GM12878 (cell line): ENCODE measurements around the gene DOLPP1. TPM values are rescaled to one million over a fixed set of nuclear protein-coding genes. Genes with fewer than 3 reads are reported as not detected.

Experiments used
- ATAC-seq: fragments of 200-7000 bp; cut with Tn5 transposase; 3 replicates; pipeline ENCODE4 v1.9.1; 2020; ENCODE audit warnings: mild to moderate bottlenecking, moderate library complexity
- BruUV-seq: library from RNA; stranded (reverse); fragments of 400-500 nt; replicated peaks from 2 replicates; lab custom pipeline; 2021; lab: Mats Ljungman, UMichigan
- CTCF ChIA-PET: fragments of 300-600 bp; sonication (Branson Sonifier 250); formaldehyde crosslinking; extraction: SDS; loops from one replicate; lab custom pipeline; 2021; ENCODE audit warnings: inconsistent platforms; lab: Yijun Ruan, JAX
- POLR2A ChIA-PET: fragments of 350-600 bp; formaldehyde crosslinking; extraction: SDS; loops from one replicate; lab custom pipeline; 2021; ENCODE audit warnings: inconsistent platforms; lab: Charles Lee
- RAD21 ChIA-PET: fragments of 300-600 bp; sonication (Branson Sonifier 250); formaldehyde crosslinking; loops from one replicate; lab custom pipeline; 2023; ENCODE audit warnings: antibody characterized with exemption; ENCODE audit not compliant: unreplicated experiment; lab: Charles Lee
- SMC1A ChIA-PET: fragments of 300-600 bp; sonication (Branson Sonifier 250); formaldehyde crosslinking; loops from one replicate; lab custom pipeline; 2023; ENCODE audit not compliant: unreplicated experiment, uncharacterized antibody; lab: Charles Lee
- DNase-seq: peaks from one replicate; pipeline ENCODE4 v3.0.0-alpha.2; 2011; ENCODE audit warnings: low read depth, low spot score
- FAIRE-seq: peaks from 3 replicates; lab custom pipeline; 2011; peaks lifted over from hg19 to GRCh38; lab: Jason Lieb, UNC
- H2AFZ ChIP-seq: 2 replicates; pipeline ENCODE4 v1.6.0; 2011; ENCODE audit warnings: low read depth, low read length, control low read depth; ENCODE audit not compliant: control insufficient read depth
- H3K27ac ChIP-seq: 2 replicates; pipeline ENCODE4 v1.5.1; 2011; ENCODE audit warnings: control low read depth; ENCODE audit not compliant: control insufficient read depth, insufficient read depth
- H3K27me3 ChIP-seq, 2 experiments: replicated peaks in 1 of 2; 2 replicates each; pipeline versions ENCODE4 v1.6.0 to v1.6.1; 2011; ENCODE audit warnings: low read length in 1 of 2; ENCODE audit not compliant: control insufficient read depth in 2 of 2, insufficient read depth in 2 of 2
- H3K36me3 ChIP-seq, 2 experiments: 2 replicates each; pipeline ENCODE4 v1.5.1; 2011; ENCODE audit warnings: low read length in 1 of 2; ENCODE audit not compliant: control insufficient read depth in 2 of 2, insufficient read depth in 2 of 2
- H3K4me1 ChIP-seq: 2 replicates; pipeline ENCODE4 v1.6.1; 2011; ENCODE audit warnings: mild to moderate bottlenecking, low read length, moderate library complexity, mixed read lengths; ENCODE audit not compliant: control insufficient read depth, insufficient read depth
- H3K4me2 ChIP-seq: 2 replicates; pipeline ENCODE4 v1.6.0; 2011; ENCODE audit warnings: control low read depth; ENCODE audit not compliant: control insufficient read depth, insufficient read depth
- H3K4me3 ChIP-seq: fragments of 200-600 bp; sonication (generic); 2 replicates; pipeline ENCODE4 v1.5.1; 2016
- H3K79me2 ChIP-seq: 2 replicates; pipeline ENCODE4 v1.6.0; 2011; ENCODE audit warnings: low read length; ENCODE audit not compliant: control insufficient read depth, insufficient read depth
- H3K9ac ChIP-seq: 2 replicates; pipeline ENCODE4 v1.8.0; 2011; ENCODE audit warnings: low read length, control low read depth, mixed read lengths; ENCODE audit not compliant: control insufficient read depth, insufficient read depth
- H3K9me3 ChIP-seq: replicated peaks from 3 replicates; pipeline ENCODE4 v1.5.1; 2011; ENCODE audit warnings: mild to moderate bottlenecking, low read length; ENCODE audit not compliant: control insufficient read depth, insufficient read depth
- H4K20me1 ChIP-seq: 2 replicates; pipeline ENCODE4 v1.6.0; 2011; ENCODE audit not compliant: control insufficient read depth, insufficient read depth
- DPF2 ChIP-seq: fragments of 450-650 bp; IDR thresholded peaks from 2 replicates; pipeline ENCODE4 v1.6.1; 2017; ENCODE audit warnings: mild to moderate bottlenecking
- KDM1A ChIP-seq: fragments of 200-600 bp; sonication (generic); IDR thresholded peaks from 2 replicates; pipeline ENCODE4 v1.6.1; 2016; ENCODE audit warnings: borderline replicate concordance
- MLLT1 ChIP-seq: fragments of 450-650 bp; IDR thresholded peaks from 2 replicates; pipeline ENCODE4 v1.6.1; 2016; ENCODE audit warnings: mild to moderate bottlenecking
- NFIC ChIP-seq: IDR thresholded peaks from 2 replicates; pipeline ENCODE4 v1.6.1; 2012; ENCODE audit warnings: low read depth, mild to moderate bottlenecking, inconsistent platforms, low read length, moderate library complexity
- NFYB ChIP-seq: IDR thresholded peaks from 2 replicates; pipeline ENCODE4 v1.6.1; 2011; ENCODE audit warnings: low read depth, mild to moderate bottlenecking, low read length, improper control_type of control experiment, moderate library complexity; ENCODE audit not compliant: insufficient read depth
- SMAD5 ChIP-seq: IDR thresholded peaks from 2 replicates; pipeline ENCODE4 v1.6.1; 2016; ENCODE audit warnings: antibody characterized with exemption, low read depth
- TARDBP ChIP-seq: IDR thresholded peaks from 2 replicates; pipeline ENCODE4 v1.6.1; 2016; ENCODE audit warnings: borderline replicate concordance
- ZBED1 ChIP-seq: IDR thresholded peaks from 2 replicates; pipeline ENCODE4 v1.6.1; 2016; ENCODE audit warnings: borderline replicate concordance
- WGBS: methylation state at CpG from one replicate; pipeline ENCODE4 v1.1.6; 2016; ENCODE audit warnings: low lambda C conversion rate; ENCODE audit not compliant: insufficient replicate concordance, insufficient coverage; ENCODE audit errors: missing lambda C conversion rate; 5-methylcytosine and 5-hydroxymethylcytosine counted together
- in situ Hi-C: fragments of 300-500 bp; cut with MboI; formaldehyde crosslinking; loops from 9 replicates; pipeline ENCODE4 v1.14.3; 2018; ENCODE audit warnings: mixed read lengths
- intact Hi-C: fragments of 100-400 bp; cut with micrococcal nuclease; formaldehyde crosslinking; loops from one replicate; pipeline ENCODE4 v1.14.2; 2022; ENCODE audit not compliant: unreplicated experiment
- polyA plus RNA-seq, 11 experiments: library from polyadenylated mRNA; depleted of rRNA in 4 of 11; unstranded in 6 of 11; stranded (reverse) in 5 of 11; fragments of >200 nt; fragmentation: Nextera tagmentation in 4 of 11; fragmentation: Illumina TruSeq in 1 of 11; extraction: Ambion mirVana in 4 of 11; extraction: Trizol in 1 of 11; gene quantifications; 1 replicate in 1 of 11; 2 replicates in 10 of 11; pipeline versions ENCODE4 v1.2.1 to v1.2.3, GENCODE V29; 2011 to 2016; ENCODE audit warnings: inconsistent platforms in 2 of 11, missing spikeins in 2 of 11, low read depth in 1 of 11
- total RNA-seq, 4 experiments: library from RNA; depleted of rRNA in 3 of 4; stranded (reverse); fragments of >200 nt in 3 of 4; fragmentation: Illumina TruSeq in 1 of 4; extraction: Trizol in 1 of 4; gene quantifications; 2 replicates each; pipeline versions ENCODE4 v1.2.1 to v1.2.3, GENCODE V29; 2013 to 2021

Gene DOLPP1
- total and polyA plus RNA-seq, 10 of the 15 experiments (the other 5 are each of a cell fraction or from before 2014, with no cell fraction given) = 0.76 to 19.9 (median 13.4) TPM

GRCh38 chr9:129126749-129127618, 46.1 kb downstream of the DOLPP1 start:
- peaks cover 15 to 16% of the 10 kb centered on the region in 2 experiments for H3K36me3 ChIP-seq
- ATAC-seq (no peak), FAIRE-seq (no peak), DNase-seq (no peak)
- H4K20me1 ChIP-seq = no peaks in the 10 kb centered on the region
- H3K4me2 ChIP-seq = no peak overlapping the region
- ChIA-PET RAD21 (interaction anchor here (1.3 to 1.6 kb wide), 3 partner anchors 11 to 498 kb away, joined by 3 to 6 read pairs (median 4); no protein-coding TSS in a partner anchor), CTCF (interaction anchor here (1.0 to 11.5 kb wide), 2 partner anchors 15 to 497 kb away, joined by 3 to 175 read pairs; no protein-coding TSS in a partner anchor), SMC1A (interaction anchor here (1.4 to 2.2 kb wide), 3 partner anchors 12 to 15 kb away, joined by 4 to 7 read pairs (median 4); no protein-coding TSS in a partner anchor), POLR2A (interaction anchor here (0.9 kb wide), 1 partner anchor 477 kb away, joined by 3 read pairs; no protein-coding TSS in a partner anchor)
- no peaks in the 10 kb centered on the region for H3K27me3 ChIP-seq
- in situ Hi-C loops (no loop called here), intact Hi-C loops (no loop called here)
- H3K27ac ChIP-seq = no peak overlapping the region
- no peak overlapping the region for H2AFZ ChIP-seq
- peaks cover 3% of the 10 kb centered on the region; the same call in 1 of the 2 replicates for H3K4me1 ChIP-seq
- BruUV-seq = TSS peak; percentile 47
- no peaks in the 10 kb centered on the region for H3K79me2 ChIP-seq
- no peak overlapping the region for H3K4me3 ChIP-seq
- no peaks in the 10 kb centered on the region for H3K9me3 ChIP-seq
- WGBS = 75% methylated on average over 10 of the region's 10 CpGs
- TF ChIP-seq ZBED1 = no peak
- TF ChIP-seq NFIC = no peak
- no peak for TF ChIP-seq TARDBP
- no peak for TF ChIP-seq NFYB
- no peak for TF ChIP-seq SMAD5
- no peak for TF ChIP-seq MLLT1
- TF ChIP-seq KDM1A = no peak
- TF ChIP-seq DPF2 = no peak
- no peak overlapping the region for H3K9ac ChIP-seq
